Pancreas (tissue), 10 donors: ENCODE data around the gene KRT222. TPM values are rescaled to one million over a fixed set of nuclear protein-coding genes. Genes with fewer than 3 reads are reported as not detected.

Experiments
- ATAC-seq, 4 donors: fragments of 200-7000 bp; cut with Tn5 transposase; one replicate each; pipeline versions ENCODE4 v1.8.0 to v1.9.1; 2020; ENCODE audit warnings: mild to moderate bottlenecking in 4 of 4, moderate library complexity in 4 of 4
- DNase-seq, 6 donors: peaks; one replicate each; pipeline ENCODE4 v3.0.0-alpha.2; 2020
- FAIRE-seq: peaks from 2 replicates; lab custom pipeline; 2012; peaks lifted over from hg19 to GRCh38; lab: Jason Lieb, UNC
- H3K27ac ChIP-seq, 4 donors: fragments of 200-600 bp; sonication (generic); 1 replicate in 3 of 4; 2 replicates in 1 of 4; pipeline versions ENCODE4 v1.5.0 to v1.8.0; 2020
- H3K27me3 ChIP-seq, 4 donors: fragments of 200-600 bp; one replicate each; pipeline ENCODE4 v1.8.0; 2021
- H3K36me3 ChIP-seq, 3 donors: fragments of 200-600 bp; sonication (generic) in 1 of 3; one replicate each; pipeline versions ENCODE4 v1.5.0 to v1.8.0; 2020 to 2021
- H3K4me1 ChIP-seq, 3 donors: fragments of 200-600 bp; one replicate each; pipeline ENCODE4 v1.8.0; 2021
- H3K4me3 ChIP-seq, 4 donors: fragments of 200-600 bp; sonication (generic) in 2 of 4; one replicate each; pipeline versions ENCODE4 v1.5.0 to v1.8.0; 2020 to 2021
- H3K9me3 ChIP-seq, 4 donors: fragments of 200-600 bp; one replicate each; pipeline ENCODE4 v1.8.0; 2021
- CTCF ChIP-seq, 4 donors: fragments of 200-600 bp; sonication (generic) in 3 of 4; IDR thresholded peaks; one replicate each; pipeline versions ENCODE4 v1.5.0 to v1.8.0; 2021; ENCODE audit warnings: antibody characterized with exemption in 4 of 4
- WGBS, 2 donors: extraction: QIAGEN DNeasy Blood & Tissue Kit; methylation state at CpG; one replicate each; pipeline ENCODE4 v1.1.7; 2013; 5-methylcytosine and 5-hydroxymethylcytosine counted together
- intact Hi-C, 3 donors: fragments of 100-400 bp; cut with DNase I; formaldehyde crosslinking; loops; one replicate each; pipeline versions ENCODE4 v1.11.1 to v1.14.2; 2022
- polyA plus RNA-seq, 2 donors: library from polyadenylated mRNA; stranded (reverse); fragments of 200-250 nt; gene quantifications; one replicate each; pipeline ENCODE4 v1.2.3, GENCODE V29; 2013
- total RNA-seq, 6 donors: library from RNA; stranded (reverse); fragmentation: NEBNext Ultra II Directional in 4 of 6; extraction: Animal tissue kit (Norgen Biotek cat#: 25700) in 4 of 6; gene quantifications; one replicate each; pipeline versions ENCODE4 v1.2.1 to v1.2.4, GENCODE V29; 2021 to 2023
- donor health status: healthy with polysubstance abuse.
- donor health status: DM: no; HTN: no; CAD: no; lungs with moderate emphysema.
- donor health status: DM: no; HTN: no; CAD: no.
- donor health status: control.
- donor health status: control.
- donor health status: Bipolar disorder and iron deficiency.
- donor health status: DM: yes; HTN: yes; CAD: no.
- donor health status: DM: no; HTN: no; CAD: no.
- donor health status: DM: no; HTN: no; CAD: no.
- donor health status: DM: yes; HTN: yes; CAD: no.

Gene KRT222
- total and polyA plus RNA-seq, 8 donors, result 0.28 to 4.9 (median 1.4) TPM

- WGBS, 2 donors, result 68 to 74% methylated on average over 5 of the region's 5 CpGs
- no peak for FAIRE-seq
- H3K36me3 ChIP-seq, result no peaks in the 10 kb centered on the region
These were observed 51.4 kb downstream of the KRT222 start for GRCh38 chr17:40613467-40614154.

GRCh38 chr17:40612599-40613244 is 52.3 kb downstream of the KRT222 start:
- FAIRE-seq (no peak), ATAC-seq (no peak), DNase-seq (no peak)
- Histone ChIP-seq H3K4me3 (no peak overlapping the region), H3K27ac (no peak overlapping the region), H3K36me3 (no peaks in the 10 kb centered on the region), H3K9me3 (no peaks in the 10 kb centered on the region), H3K27me3 (peaks cover 0 to 3% (median 0%) of the 10 kb centered on the region in 4 donors), H3K4me1 (no peaks in the 10 kb centered on the region)
- no peak for TF ChIP-seq CTCF (IDR thresholded peaks at IDR 0.05)
- intact Hi-C loops, result loop anchor here (10.0 kb wide), 2 partner anchors 182 to 1052 kb away; partner anchors contain the start of gene KRT28 (in 2 of the 3)
- WGBS, 2 donors, result 48 to 55% methylated on average over 11 of the region's 11 CpGs

More at GRCh38 chr17:40613467-40614154, 51.4 kb downstream of the KRT222 start:
- Histone ChIP-seq H3K27ac (no peak overlapping the region), H3K4me1 (no peaks in the 10 kb centered on the region), H3K27me3 (peaks cover 0 to 7% (median under 1%) of the 10 kb centered on the region in 4 donors), H3K9me3 (no peaks in the 10 kb centered on the region), H3K4me3 (no peak overlapping the region)
- intact Hi-C loops, result loop anchor here (10.0 kb wide), 2 partner anchors 181 to 1051 kb away; partner anchors contain the start of gene KRT28 (in 2 of the 3)
- DNase-seq (no peak), ATAC-seq (no peak)
- no peak for TF ChIP-seq CTCF (IDR thresholded peaks at IDR 0.05)

GRCh38 chr17:40611840-40612474 is 53.0 kb downstream of the KRT222 start:
- intact Hi-C loops, result loop anchor here (10.0 kb wide), 2 partner anchors 183 to 1053 kb away; partner anchors contain the start of gene KRT28 (in 2 of the 3)
- Histone ChIP-seq H3K4me3 (no peak overlapping the region), H3K4me1 (no peaks in the 10 kb centered on the region), H3K9me3 (no peaks in the 10 kb centered on the region), H3K27me3 (no peaks in the 10 kb centered on the region), H3K36me3 (no peaks in the 10 kb centered on the region), H3K27ac (no peak overlapping the region)
- ATAC-seq (no peak), DNase-seq (no peak), FAIRE-seq (no peak)
- 40 to 47% methylated on average over 7 of the region's 7 CpGs for WGBS, 2 donors
- no peak for TF ChIP-seq CTCF (IDR thresholded peaks at IDR 0.05)

GRCh38 chr17:40610359-40610758 is 54.6 kb downstream of the KRT222 start:
- H3K9me3 ChIP-seq, result no peaks in the 10 kb centered on the region
- H3K27me3 ChIP-seq, result no peaks in the 10 kb centered on the region
- H3K27ac ChIP-seq, result no peak overlapping the region
- no peaks in the 10 kb centered on the region for H3K4me1 ChIP-seq
- intact Hi-C loops, result loop anchor here (10.0 kb wide), 2 partner anchors 184 to 1054 kb away; partner anchors contain the start of gene KRT28 (in 2 of the 3)
- ATAC-seq (no peak), FAIRE-seq (no peak), DNase-seq (no peak)
- H3K4me3 ChIP-seq, result no peak overlapping the region
- WGBS, 2 donors, result 55 to 58% methylated on average over 2 of the region's 2 CpGs
- no peaks in the 10 kb centered on the region for H3K36me3 ChIP-seq
- no peak for TF ChIP-seq CTCF (IDR thresholded peaks at IDR 0.05)
